Measurements from ENCODE around the gene KRT85.

DNA sequence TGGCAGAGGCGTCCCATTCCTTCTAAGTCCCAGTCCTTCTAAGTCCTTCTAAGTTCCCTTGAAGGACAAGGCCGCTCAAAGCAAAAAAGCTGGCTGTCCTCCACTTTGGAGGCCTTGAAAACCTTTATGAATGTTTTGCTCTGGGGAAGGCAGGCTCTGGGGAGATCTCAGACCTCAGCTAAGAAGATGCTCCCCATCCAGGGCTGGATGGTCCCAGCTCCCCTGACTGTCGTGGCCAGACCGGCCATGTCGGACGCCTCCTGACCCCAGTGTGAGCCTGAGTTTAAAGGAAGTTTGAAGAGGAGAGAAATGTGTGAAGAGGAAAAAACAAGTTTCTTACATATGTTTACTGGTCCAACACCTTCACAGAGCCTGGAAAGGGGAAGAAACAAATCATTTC, 12.3 kb upstream of the KRT85 start:
- TF ChIP-seq SIN3A (IDR thresholded peaks at IDR 0.05; ENCODE audit: borderline replicate concordance, insufficient read depth, low read length), result no peak
- no peak for TF ChIP-seq TAF1 (IDR thresholded peaks at IDR 0.05; ENCODE audit: borderline replicate concordance, insufficient read depth, low read length)
- TF ChIP-seq POLR2AphosphoS5 (IDR thresholded peaks at IDR 0.05; ENCODE audit: low read depth, low read length), result no peak
- TF ChIP-seq, protein P1, sequence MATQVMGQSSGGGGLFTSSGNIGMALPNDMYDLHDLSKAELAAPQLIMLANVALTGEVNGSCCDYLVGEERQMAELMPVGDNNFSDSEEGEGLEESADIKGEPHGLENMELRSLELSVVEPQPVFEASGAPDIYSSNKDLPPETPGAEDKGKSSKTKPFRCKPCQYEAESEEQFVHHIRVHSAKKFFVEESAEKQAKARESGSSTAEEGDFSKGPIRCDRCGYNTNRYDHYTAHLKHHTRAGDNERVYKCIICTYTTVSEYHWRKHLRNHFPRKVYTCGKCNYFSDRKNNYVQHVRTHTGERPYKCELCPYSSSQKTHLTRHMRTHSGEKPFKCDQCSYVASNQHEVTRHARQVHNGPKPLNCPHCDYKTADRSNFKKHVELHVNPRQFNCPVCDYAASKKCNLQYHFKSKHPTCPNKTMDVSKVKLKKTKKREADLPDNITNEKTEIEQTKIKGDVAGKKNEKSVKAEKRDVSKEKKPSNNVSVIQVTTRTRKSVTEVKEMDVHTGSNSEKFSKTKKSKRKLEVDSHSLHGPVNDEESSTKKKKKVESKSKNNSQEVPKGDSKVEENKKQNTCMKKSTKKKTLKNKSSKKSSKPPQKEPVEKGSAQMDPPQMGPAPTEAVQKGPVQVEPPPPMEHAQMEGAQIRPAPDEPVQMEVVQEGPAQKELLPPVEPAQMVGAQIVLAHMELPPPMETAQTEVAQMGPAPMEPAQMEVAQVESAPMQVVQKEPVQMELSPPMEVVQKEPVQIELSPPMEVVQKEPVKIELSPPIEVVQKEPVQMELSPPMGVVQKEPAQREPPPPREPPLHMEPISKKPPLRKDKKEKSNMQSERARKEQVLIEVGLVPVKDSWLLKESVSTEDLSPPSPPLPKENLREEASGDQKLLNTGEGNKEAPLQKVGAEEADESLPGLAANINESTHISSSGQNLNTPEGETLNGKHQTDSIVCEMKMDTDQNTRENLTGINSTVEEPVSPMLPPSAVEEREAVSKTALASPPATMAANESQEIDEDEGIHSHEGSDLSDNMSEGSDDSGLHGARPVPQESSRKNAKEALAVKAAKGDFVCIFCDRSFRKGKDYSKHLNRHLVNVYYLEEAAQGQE (IDR thresholded peaks at IDR 0.05; ENCODE audit: insufficient read depth in 1 of 2, low read depth in 2 of 2, low read length in 2 of 2), result no peak
